ENCODE data around the gene QSOX1.

Gene QSOX1

GRCh38 chr1:180169640-180170195 lies 15.0 kb downstream of the QSOX1 start:
- DNase-seq (ENCODE audit: low spot score) (no peak), FAIRE-seq (no peak)

GRCh38 chr1:180170546-180171151 lies 16.0 kb downstream of the QSOX1 start:
- DNase-seq (ENCODE audit: low spot score) (no peak), FAIRE-seq (no peak)

- DNase-seq (ENCODE audit: low spot score): no peak
- no peak for FAIRE-seq
Observed at GRCh38 chr1:180171691-180172090, 17.0 kb downstream of the QSOX1 start.

- DNase-seq (ENCODE audit: low spot score): no peak
- FAIRE-seq: no peak
Observed at GRCh38 chr1:180173451-180173850, 18.8 kb downstream of the QSOX1 start.

- FAIRE-seq (no peak), DNase-seq (ENCODE audit: low spot score) (no peak)
Observed at GRCh38 chr1:180173952-180174351, 19.3 kb downstream of the QSOX1 start.

GRCh38 chr1:180175291-180175690 lies 20.6 kb downstream of the QSOX1 start:
- FAIRE-seq: no peak
- DNase-seq (ENCODE audit: low spot score): no peak

GRCh38 chr1:180175806-180176205 lies 21.1 kb downstream of the QSOX1 start:
- no peak for FAIRE-seq
- DNase-seq (ENCODE audit: low spot score): no peak

DNA sequence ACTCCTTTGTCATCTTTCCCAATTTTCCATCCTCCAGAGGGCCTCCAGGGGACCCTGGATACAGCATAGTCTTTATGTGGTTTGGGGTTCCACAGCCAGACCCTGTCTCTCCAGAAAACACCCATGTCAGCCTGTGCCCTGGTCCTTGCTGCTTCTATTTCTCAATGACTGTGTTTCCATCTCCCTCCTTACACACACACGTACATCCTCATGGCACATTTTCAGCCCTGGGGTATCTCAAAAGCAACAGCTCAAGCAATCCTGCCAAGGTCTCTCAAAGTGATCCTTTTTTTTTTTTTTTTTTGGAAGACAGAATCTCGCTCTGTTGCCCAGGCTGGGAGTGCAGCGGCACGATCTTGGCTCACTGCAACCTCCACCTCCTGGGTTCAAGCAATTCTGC lies 22.3 kb downstream of the QSOX1 start:
- FAIRE-seq (no peak), DNase-seq (ENCODE audit: low spot score) (no peak)

GRCh38 chr1:180177931-180178330 lies 23.3 kb downstream of the QSOX1 start:
- no peak for FAIRE-seq
- no peak for DNase-seq (ENCODE audit: low spot score)

- peak; percentile 67 for DNase-seq (ENCODE audit: low spot score)
- FAIRE-seq: no peak
Observed at GRCh38 chr1:180178511-180179161, 24.0 kb downstream of the QSOX1 start.

GRCh38 chr1:180179162-180179957 lies 24.7 kb downstream of the QSOX1 start:
- no peak for FAIRE-seq
- no peak for DNase-seq (ENCODE audit: low spot score)

- DNase-seq (ENCODE audit: low spot score) (no peak), FAIRE-seq (no peak)
Observed at GRCh38 chr1:180181048-180181447, 26.4 kb downstream of the QSOX1 start.

DNA sequence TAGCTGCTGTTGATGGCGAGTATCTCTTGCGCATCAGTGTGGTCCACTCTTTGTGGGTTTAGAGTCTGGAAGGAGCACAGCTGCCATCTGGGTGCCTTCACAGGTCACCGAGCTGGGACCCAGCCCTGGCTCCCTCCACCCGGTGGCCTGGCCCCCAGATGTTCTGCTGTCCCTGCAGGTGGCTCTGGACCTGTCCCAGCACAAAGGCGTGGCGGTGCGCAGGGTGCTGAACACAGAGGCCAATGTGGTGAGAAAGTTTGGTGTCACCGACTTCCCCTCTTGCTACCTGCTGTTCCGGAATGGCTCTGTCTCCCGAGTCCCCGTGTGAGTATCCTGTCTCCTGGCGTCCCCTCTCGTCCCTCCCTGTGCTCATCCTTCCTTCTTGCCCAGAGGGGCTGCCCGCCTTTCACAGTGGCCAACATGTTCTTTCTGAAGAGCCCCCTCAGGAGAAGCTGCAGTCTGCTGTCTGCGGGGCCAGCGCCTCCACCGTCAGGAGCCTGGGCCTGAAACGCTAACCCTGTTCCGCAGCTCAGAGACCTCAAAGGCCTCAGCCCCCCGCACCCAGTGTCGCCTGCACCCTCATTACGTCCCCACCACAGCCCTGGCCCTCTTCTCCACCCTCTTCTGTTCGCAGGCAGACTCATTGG lies 27.4 kb downstream of the QSOX1 start:
- FAIRE-seq (no peak), DNase-seq (ENCODE audit: low spot score) (no peak)

DNA sequence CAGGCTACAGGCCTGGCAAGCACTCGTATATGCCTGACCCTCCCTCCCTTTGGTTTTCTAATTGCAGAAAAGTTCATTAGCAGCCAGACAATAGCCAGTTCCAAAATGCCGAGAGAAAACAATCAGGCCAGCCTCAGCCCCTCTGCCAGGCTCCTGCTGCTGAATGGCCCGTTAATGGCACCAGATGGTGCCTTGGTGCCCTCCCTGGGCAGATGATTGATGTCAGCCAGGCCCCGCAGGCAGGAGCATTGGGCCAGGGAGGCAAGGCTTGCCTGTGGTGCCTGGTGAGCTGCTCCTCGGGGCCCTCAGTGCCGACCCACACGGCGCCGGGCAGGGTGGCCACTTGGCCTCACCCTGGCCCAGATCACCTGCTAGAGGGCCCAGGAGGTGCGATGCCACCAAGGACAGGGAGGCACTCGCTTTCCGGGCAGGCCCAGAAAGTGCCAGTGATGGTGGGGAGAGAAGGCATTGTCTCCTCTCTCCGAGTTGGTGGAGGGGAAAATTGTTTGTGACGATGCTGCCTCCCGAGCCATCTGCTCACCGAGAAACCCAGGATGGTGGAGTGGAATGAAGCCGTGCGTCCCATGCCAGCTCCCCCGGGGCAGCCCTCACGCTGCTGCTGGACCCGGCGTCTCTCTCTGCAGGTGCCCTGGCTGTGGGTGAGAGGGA lies 28.1 kb downstream of the QSOX1 start:
- FAIRE-seq (no peak), DNase-seq (ENCODE audit: low spot score) (no peak)

DNA sequence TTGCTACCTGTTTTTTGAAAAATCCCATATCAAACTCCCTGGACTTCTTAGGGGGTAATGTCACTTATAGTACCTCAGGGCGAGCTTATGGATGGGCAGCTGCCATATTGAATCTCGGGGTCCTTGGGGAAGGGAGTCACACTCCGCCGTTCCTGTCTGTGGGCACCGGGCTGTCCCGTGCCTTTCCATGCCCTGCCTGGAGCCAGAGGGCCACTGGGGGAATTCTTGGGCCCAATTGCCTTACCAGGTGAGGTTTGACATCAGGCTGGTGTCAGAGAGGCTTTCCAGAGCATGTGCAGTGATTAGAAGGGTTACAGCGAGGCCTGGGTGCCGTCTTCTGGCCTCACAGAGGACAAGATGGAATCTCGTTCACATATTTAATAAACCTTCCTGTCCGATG lies 28.8 kb downstream of the QSOX1 start:
- DNase-seq (ENCODE audit: low spot score): no peak
- FAIRE-seq: no peak

DNA sequence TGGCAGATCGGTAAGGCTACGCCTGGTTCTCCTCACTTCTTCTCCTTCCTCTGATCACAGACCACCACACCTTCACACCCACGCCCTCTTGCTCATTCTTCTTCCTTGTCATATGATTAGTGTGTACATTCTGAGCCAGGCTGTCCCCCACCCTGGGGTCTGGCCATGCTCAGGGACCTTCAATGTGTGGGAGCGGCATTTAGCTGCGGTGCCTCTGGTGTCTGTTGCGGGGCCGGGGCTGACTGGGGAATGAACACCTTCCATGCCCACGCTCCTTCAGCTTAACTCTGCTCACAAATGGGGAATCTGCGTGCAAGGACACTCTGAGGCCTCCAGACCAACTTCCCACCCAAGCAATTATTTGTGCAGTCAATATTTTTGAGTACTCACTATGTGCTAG lies 29.4 kb downstream of the QSOX1 start:
- no peak for FAIRE-seq
- DNase-seq (ENCODE audit: low spot score): no peak

DNA sequence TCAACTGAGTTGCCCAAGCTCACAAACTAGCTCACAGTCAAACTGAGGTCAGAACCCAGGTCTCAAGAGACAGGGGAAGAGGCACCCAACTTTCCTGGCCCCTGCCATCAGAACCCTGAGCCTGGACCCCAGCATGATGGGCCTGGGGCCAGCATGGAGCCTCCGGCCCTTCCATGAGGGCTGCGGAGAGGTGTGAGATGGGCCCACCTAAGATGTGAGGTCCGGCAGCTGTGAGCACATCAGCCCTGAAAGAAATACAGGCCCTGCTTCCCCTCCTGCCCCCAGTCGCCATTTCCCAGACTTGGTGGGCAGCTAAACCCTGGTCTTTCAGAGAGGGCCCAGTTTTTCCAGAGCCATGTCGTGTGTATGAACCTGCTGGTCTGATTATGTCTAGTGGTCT lies 30.6 kb downstream of the QSOX1 start:
- no peak for DNase-seq (ENCODE audit: low spot score)
- FAIRE-seq: no peak

DNA sequence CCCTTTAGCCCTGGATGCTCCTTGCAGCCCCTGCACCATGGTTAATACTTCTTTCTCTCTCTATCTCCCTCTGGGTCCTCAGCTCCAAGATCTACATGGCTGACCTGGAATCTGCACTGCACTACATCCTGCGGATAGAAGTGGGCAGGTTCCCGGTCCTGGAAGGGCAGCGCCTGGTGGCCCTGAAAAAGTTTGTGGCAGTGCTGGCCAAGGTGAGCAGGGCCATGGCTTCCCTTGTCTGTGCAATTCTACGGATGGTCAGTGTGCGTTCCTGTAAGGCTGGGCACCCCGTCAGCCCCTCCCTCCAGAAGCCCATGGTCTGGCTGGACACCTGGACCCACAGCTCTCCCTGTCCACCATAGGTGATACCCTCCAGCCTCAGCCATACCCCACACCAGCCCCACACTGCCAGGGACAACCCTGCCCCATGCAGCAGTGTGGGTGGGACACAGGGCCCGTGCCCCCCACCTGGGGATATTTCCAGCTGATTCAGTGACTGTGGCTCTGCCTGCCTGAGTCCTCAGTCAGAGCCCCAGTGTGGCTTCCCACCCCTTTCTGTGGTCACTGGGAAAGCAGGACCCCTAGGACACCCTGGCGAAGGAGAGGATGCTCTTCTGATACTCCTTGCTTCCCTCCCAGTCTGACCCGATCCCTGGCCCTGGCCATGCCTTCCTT lies 31.4 kb downstream of the QSOX1 start:
- no peak for DNase-seq (ENCODE audit: low spot score)
- FAIRE-seq: no peak

DNA sequence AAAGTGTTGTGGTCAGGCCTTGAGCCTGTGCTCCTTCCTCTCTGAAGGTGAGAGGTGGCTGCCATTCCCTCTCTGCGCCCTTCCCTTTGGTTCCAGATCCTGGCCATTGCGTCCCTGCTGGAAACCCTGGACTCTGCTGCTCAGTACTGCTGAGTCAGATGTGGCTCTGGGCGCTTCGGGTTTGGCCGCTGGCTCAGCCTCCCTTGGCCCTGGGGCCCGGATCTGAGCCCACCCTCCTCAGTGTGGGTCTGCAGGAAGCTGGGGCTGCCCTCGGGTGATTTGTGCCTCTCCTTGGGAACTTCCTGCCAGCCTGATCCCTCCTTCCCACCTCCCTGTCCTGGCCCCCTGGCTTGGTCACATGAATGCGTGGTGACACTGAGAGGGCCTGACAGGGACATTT lies 32.2 kb downstream of the QSOX1 start:
- DNase-seq (ENCODE audit: low spot score) (no peak), FAIRE-seq (no peak)

GRCh38 chr1:180187626-180188025 lies 33.0 kb downstream of the QSOX1 start:
- DNase-seq (ENCODE audit: low spot score): no peak
- FAIRE-seq: no peak

DNA sequence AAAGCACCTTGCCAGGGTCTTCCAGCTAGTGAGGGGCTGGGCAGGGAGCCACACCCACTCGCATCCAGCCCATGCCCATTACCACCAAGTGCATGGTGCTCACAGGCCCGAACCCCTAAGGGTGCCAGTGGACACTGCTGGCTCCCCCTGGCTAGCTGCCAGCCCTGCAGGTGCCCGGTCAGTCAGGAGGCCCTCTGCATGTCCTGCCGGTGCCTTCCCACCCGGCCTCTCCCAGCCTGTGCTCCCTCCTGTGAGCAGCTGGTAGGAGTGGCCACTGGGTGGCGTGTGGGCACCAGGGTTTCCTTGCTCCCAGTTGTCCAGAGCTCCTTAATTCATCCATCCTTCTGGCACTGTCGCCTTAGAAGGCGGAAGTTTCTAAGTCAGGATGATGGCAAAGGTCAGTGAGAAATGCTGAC lies 33.4 kb downstream of the QSOX1 start:
- peak; percentile 61 for DNase-seq (ENCODE audit: low spot score)
- no peak for FAIRE-seq

Measured in urothelium cell line (cell line).